Measurements from ENCODE around the gene UNC5B. TPM values are rescaled to one million over a fixed set of nuclear protein-coding genes. Genes with fewer than 3 reads are reported as not detected.

The UNC5B gene
- total and polyA plus RNA-seq, 2 donors from 2014 or later: 5.5 to 22.6 TPM

GRCh38 chr10:71351628-71352319 is 139.4 kb downstream of the UNC5B start:
- intact Hi-C loops (cut with DNase I): no loop called here
- H3K36me3 ChIP-seq (ENCODE audit: control insufficient read depth in 2 of 3, insufficient read depth in 3 of 3, low read length in 3 of 3): peaks cover 0 to 7% (median 2%) of the 10 kb centered on the region in 3 donors
- FAIRE-seq: no peak

More at GRCh38 chr10:71351628-71352319, 139.4 kb downstream of the UNC5B start:
- no peak overlapping the region for H3K9ac ChIP-seq (ENCODE audit: low read length in 3 of 3)
- H3K4me3 ChIP-seq (ENCODE audit: low read length in 3 of 3): no peak overlapping the region
- H3K27me3 ChIP-seq (ENCODE audit: control insufficient read depth, insufficient read depth, low read length): no peaks in the 10 kb centered on the region
- DNase-seq: no peak
- no peaks in the 10 kb centered on the region for H3K9me3 ChIP-seq (ENCODE audit: control insufficient read depth in 2 of 3, insufficient read depth in 1 of 3, low read length in 3 of 3)
- no peak overlapping the region for H3K27ac ChIP-seq (ENCODE audit: low read depth in 2 of 2, low read length in 2 of 2)
- TF ChIP-seq CTCF (IDR thresholded peaks at IDR 0.05; ENCODE audit: borderline replicate concordance, extremely low read depth, insufficient read depth): no peak
- H3K4me1 ChIP-seq (ENCODE audit: control insufficient read depth in 2 of 3, insufficient read depth in 2 of 3, low read depth in 1 of 3, low read length in 3 of 3): no peaks in the 10 kb centered on the region

Other genes with a start within 250 kb of the UNC5B start
- gene SLC29A3, start 106.7 kb downstream of the UNC5B start, total RNA-seq: 5.3 TPM
- gene SLC29A3, start 106.7 kb downstream of the UNC5B start, polyA plus RNA-seq (ENCODE audit: insufficient read depth, low read depth, low replicate concordance): 5.7 TPM
- gene CDH23, start 184.3 kb downstream of the UNC5B start, total RNA-seq: 6.4 TPM
- 1.1 TPM for gene CDH23, start 184.3 kb downstream of the UNC5B start, polyA plus RNA-seq (ENCODE audit: insufficient read depth, low read depth, low replicate concordance)

Data from kidney (tissue), 14 donors.